Right lobe of liver (tissue), 6 donors: ENCODE measurements around the gene RPS6KA4. TPM values are rescaled to one million over a fixed set of nuclear protein-coding genes. Genes with fewer than 3 reads are reported as not detected.

ENCODE experiments used
- ATAC-seq, 4 donors: fragments of 200-7000 bp; cut with Tn5 transposase; one replicate each; pipeline ENCODE4 v1.9.1; 2020; ENCODE audit warnings: mild to moderate bottlenecking in 4 of 4, moderate library complexity in 4 of 4
- DNase-seq, 3 donors: peaks; one replicate each; pipeline ENCODE4 v3.0.0-alpha.2; 2020
- H3K27ac ChIP-seq, 3 donors: fragments of 200-600 bp; one replicate each; pipeline ENCODE4 v1.8.0; 2022
- H3K27me3 ChIP-seq, 2 donors: fragments of 200-600 bp; one replicate each; pipeline ENCODE4 v1.8.0; 2022
- H3K36me3 ChIP-seq, 4 donors: fragments of 200-600 bp; sonication (generic) in 1 of 4; one replicate each; pipeline versions ENCODE4 v1.5.1 to v1.8.0; 2017 to 2022; ENCODE audit warnings: control low read depth in 1 of 4
- H3K4me1 ChIP-seq, 4 donors: fragments of 200-600 bp; sonication (generic) in 1 of 4; one replicate each; pipeline versions ENCODE4 v1.5.1 to v1.8.0; 2017 to 2022; ENCODE audit warnings: control low read depth in 1 of 4
- H3K4me3 ChIP-seq, 3 donors: fragments of 200-600 bp; one replicate each; pipeline ENCODE4 v1.8.0; 2022
- H3K9me3 ChIP-seq, 4 donors: fragments of 200-600 bp; sonication (generic) in 1 of 4; one replicate each; pipeline versions ENCODE4 v1.5.1 to v1.8.0; 2017 to 2022; ENCODE audit warnings: control low read depth in 1 of 4
- POLR2A ChIP-seq: fragments of 450-650 bp; IDR thresholded peaks from one replicate; pipeline ENCODE4 v1.6.1; 2017; ENCODE audit warnings: antibody characterized with exemption, mild to moderate bottlenecking
- WGBS: methylation state at CpG from one replicate; pipeline ENCODE4 v1.1.6; 2018; ENCODE audit warnings: low coverage, low lambda C conversion rate; ENCODE audit not compliant: insufficient coverage; ENCODE audit errors: missing lambda C conversion rate; 5-methylcytosine and 5-hydroxymethylcytosine counted together
- intact Hi-C, 2 donors: fragments of 100-400 bp; cut with DNase I; formaldehyde crosslinking; loops; one replicate each; pipeline versions ENCODE4 v1.11.2 to v1.14.1; 2022
- total RNA-seq, 6 experiments: library from RNA; depleted of rRNA in 2 of 6; stranded (reverse); fragments of >200 nt in 2 of 6; fragmentation: NEBNext Ultra II Directional in 3 of 6; extraction: Animal tissue kit (Norgen Biotek cat#: 25700) in 3 of 6; gene quantifications; one replicate each; pipeline versions ENCODE4 v1.1.0 to v1.2.4, GENCODE V29; 2016 to 2023
- TF ChIP-seq, protein P1 (sequence below), 4 donors: fragments of 200-600 bp in 3 of 4; fragments of 450-650 bp in 1 of 4; IDR thresholded peaks; one replicate each; pipeline versions ENCODE4 v1.5.1 to v1.8.0; 2016 to 2022; ENCODE audit warnings: antibody characterized with exemption in 4 of 4, mild to moderate bottlenecking in 2 of 4
- donor health status: DM: no; HTN: yes; CAD: no.
- donor health status: DM: no; HTN: no; CAD: no.
- donor health status: DM: no; HTN: no; CAD: no.
- donor health status: DM: no; HTN: yes; CAD: no.
- donor health status: DM: no; HTN: yes; CAD: no.

The RPS6KA4 gene
- total RNA-seq, 6 experiments from 2014 or later = 6.6 to 17.9 (median 10.3) TPM

DNA sequence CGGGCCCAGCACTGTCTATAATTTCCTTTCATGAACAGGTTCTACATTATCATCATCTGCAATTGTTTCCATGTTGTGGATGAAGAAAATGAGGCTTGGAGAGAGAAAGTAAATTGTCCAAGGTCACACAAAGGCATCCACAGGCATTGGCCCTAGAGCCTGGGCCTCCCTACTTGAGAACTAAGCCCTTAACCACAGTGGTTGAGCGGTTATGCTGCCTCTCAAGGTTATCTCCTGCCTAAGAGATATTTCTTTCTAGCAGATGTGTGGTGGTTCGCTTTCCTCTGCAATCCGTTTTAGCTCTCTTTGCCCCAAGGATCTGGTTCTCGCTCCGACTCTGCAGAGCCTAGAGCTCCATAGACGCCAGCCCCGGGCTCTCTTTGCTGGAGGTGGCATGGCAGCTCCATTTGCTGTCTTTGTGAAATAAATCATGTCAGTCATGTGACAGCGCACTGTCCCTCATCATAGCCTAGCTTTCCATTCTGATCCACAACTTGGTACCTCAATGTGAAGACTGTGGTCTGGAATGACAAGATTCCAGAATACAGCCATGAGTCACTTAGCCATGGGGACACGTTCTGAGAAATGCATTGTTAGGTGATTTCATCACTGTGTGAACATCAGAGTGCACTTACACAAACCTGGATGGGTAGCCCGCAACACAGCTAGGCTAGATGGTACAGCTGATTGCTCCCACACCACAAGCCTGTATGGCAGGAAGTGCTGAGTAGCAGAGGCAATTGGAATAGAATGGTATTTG is 27.2 kb downstream of the RPS6KA4 start:
- H3K4me3 ChIP-seq = no peak overlapping the region
- WGBS = 66% methylated on average over 8 of the region's 11 CpGs
- no peak overlapping the region for H3K27ac ChIP-seq
- H3K9me3 ChIP-seq = no peaks in the 10 kb centered on the region
- intact Hi-C loops = no loop called here
- no peaks in the 10 kb centered on the region for H3K27me3 ChIP-seq
- H3K36me3 ChIP-seq = no peaks in the 10 kb centered on the region
- H3K4me1 ChIP-seq = no peaks in the 10 kb centered on the region
- TF ChIP-seq, protein P1, sequence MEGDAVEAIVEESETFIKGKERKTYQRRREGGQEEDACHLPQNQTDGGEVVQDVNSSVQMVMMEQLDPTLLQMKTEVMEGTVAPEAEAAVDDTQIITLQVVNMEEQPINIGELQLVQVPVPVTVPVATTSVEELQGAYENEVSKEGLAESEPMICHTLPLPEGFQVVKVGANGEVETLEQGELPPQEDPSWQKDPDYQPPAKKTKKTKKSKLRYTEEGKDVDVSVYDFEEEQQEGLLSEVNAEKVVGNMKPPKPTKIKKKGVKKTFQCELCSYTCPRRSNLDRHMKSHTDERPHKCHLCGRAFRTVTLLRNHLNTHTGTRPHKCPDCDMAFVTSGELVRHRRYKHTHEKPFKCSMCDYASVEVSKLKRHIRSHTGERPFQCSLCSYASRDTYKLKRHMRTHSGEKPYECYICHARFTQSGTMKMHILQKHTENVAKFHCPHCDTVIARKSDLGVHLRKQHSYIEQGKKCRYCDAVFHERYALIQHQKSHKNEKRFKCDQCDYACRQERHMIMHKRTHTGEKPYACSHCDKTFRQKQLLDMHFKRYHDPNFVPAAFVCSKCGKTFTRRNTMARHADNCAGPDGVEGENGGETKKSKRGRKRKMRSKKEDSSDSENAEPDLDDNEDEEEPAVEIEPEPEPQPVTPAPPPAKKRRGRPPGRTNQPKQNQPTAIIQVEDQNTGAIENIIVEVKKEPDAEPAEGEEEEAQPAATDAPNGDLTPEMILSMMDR (IDR thresholded peaks at IDR 0.05) = no peak
- no peak for TF ChIP-seq POLR2A
- ATAC-seq (no peak), DNase-seq (no peak)

GRCh38 chr11:64387916-64388315 is 29.0 kb downstream of the RPS6KA4 start:
- H3K4me1 ChIP-seq = no peaks in the 10 kb centered on the region

GRCh38 chr11:64388894-64389293 is 29.9 kb downstream of the RPS6KA4 start:
- TF ChIP-seq, protein P1 (IDR thresholded peaks at IDR 0.05) = no peak
- no peak for TF ChIP-seq POLR2A
- ATAC-seq (no peak), DNase-seq (no peak)
- Histone ChIP-seq H3K27me3 (no peaks in the 10 kb centered on the region), H3K36me3 (no peaks in the 10 kb centered on the region), H3K27ac (no peak overlapping the region), H3K4me1 (no peaks in the 10 kb centered on the region), H3K4me3 (no peak overlapping the region), H3K9me3 (no peaks in the 10 kb centered on the region)
- 68% methylated on average over 2 of the region's 10 CpGs for WGBS
- intact Hi-C loops = no loop called here

More at GRCh38 chr11:64387916-64388315, 29.0 kb downstream of the RPS6KA4 start:
- H3K27ac ChIP-seq = no peak overlapping the region
- H3K27me3 ChIP-seq = no peaks in the 10 kb centered on the region
- no peak for DNase-seq
- intact Hi-C loops = no loop called here
- TF ChIP-seq, protein P1 (IDR thresholded peaks at IDR 0.05) = no peak
- TF ChIP-seq POLR2A = no peak
- no peaks in the 10 kb centered on the region for H3K9me3 ChIP-seq
- H3K36me3 ChIP-seq = no peaks in the 10 kb centered on the region
- no peak for ATAC-seq
- no peak overlapping the region for H3K4me3 ChIP-seq

GRCh38 chr11:64389851-64390250 is 30.9 kb downstream of the RPS6KA4 start:
- Histone ChIP-seq H3K9me3 (no peaks in the 10 kb centered on the region), H3K4me1 (no peaks in the 10 kb centered on the region), H3K27me3 (no peaks in the 10 kb centered on the region), H3K36me3 (no peaks in the 10 kb centered on the region), H3K4me3 (no peak overlapping the region), H3K27ac (no peak overlapping the region)
- TF ChIP-seq, protein P1 (IDR thresholded peaks at IDR 0.05) = no peak
- TF ChIP-seq POLR2A = no peak
- 90% methylated on average over 2 of the region's 2 CpGs for WGBS
- DNase-seq (no peak), ATAC-seq (no peak)
- intact Hi-C loops = no loop called here
